NCI-H524 treated with DMSO at 0.1 percent for 48 hours (cell line): ENCODE results near the gene BAZ1A.
"Not testable (repeated sequence)": the region's sequence is repeated elsewhere in the genome, so short reads cannot be mapped to it uniquely, and the experiment has no call there.

Source experiments
- DNase-seq: peaks from one replicate; lab custom pipeline; 2025; lab: John Stamatoyannopoulos, UW

The BAZ1A gene

GRCh38 chr14:34857689-34858449 is 17.3 kb downstream of the BAZ1A start:
- no peak for DNase-seq

- DNase-seq = no peak
These were observed 22.1 kb downstream of the BAZ1A start for GRCh38 chr14:34853041-34853440.

GRCh38 chr14:34851395-34851794 is 23.8 kb downstream of the BAZ1A start:
- DNase-seq = no peak

DNA sequence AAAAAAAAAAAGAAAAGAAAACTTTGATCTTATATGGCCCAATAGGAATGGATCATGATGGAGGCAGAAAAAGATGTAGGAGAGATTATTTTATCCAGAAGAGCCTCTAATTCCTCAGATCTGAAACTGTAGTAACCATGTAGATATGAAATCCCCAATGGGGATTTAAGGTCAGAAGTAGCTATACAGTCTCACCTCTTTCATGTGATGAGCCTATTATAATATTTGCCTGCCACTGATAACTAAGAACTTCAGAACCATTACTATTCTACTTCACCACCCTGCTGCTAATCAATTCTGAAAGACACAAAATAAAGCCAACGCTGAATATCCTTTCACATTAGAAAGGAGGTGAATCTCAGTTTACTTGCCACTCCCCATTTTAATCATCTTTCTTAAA is 29.3 kb downstream of the BAZ1A start:
- no peak for DNase-seq

DNA sequence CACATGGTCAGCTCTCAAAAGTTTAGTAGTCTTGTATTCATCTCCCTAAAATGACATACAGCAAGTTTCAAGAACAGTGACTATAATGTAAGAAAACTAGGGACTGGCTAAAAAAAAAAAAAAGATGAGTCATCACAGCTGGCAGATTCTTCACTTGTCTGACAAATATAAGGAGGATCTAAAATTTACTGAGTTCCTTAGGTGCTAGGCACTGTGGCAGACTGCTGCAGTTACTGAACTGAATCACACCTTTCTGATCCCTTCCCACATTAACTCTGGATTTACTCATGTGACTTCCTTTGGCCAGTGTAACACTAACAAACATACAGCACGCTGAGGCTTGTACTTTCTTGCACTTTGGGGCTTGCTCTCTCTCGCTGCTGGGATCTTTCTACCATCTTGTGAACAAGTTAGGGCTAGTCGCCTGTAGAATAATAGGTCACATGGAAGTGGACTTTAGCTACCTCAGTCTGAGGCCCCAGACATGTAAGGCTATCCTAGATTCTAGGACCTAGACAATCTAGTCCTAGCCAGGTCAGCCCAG is 32.1 kb downstream of the BAZ1A start:
- no peak for DNase-seq

DNA sequence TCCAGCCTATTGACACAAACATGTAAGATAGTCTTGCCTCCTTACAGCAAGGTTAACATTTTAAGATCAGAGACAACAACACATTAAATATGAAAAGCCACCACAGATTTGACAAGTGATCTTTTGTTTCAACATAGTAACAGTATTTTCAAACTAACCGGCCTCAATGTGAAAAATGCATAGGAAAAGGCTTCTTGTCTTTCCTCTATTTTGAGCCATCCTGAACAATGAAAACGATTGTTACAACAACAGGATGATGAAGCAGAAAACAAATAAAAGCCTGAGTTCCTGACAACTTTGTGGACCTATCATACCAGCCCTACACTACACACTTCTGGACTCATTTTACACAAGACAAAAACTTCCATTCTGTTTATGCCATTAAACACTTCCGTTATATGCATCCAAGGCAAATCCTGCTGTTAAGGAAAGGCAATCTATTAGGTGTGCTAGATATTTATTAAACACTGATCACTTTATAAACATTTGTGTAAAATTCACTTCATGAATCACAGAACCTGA is 37.3 kb downstream of the BAZ1A start:
- no peak for DNase-seq

DNA sequence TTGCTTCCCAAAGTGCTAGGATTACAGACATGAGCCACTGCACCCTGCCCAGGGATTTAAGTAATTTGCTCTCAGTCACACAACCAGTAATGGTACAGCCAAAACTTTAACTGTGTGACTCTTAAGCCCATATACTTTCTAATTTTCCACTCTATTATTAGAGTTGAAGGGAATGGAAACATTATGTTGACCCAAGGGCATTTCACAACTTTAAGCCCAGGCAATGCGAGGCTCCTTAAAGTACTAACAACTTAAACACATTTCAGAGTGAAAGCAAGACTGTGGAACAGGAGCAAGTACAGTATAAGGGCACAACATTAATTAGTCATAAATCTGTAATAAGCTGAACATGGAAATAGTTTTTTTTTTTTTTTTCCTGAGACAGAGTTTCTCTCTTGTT is 39.8 kb downstream of the BAZ1A start:
- DNase-seq = no peak

GRCh38 chr14:34833549-34834523 is 41.3 kb downstream of the BAZ1A start:
- no peak for DNase-seq

- no peak for DNase-seq
These were observed 48.5 kb downstream of the BAZ1A start for GRCh38 chr14:34826661-34827060.

GRCh38 chr14:34824826-34825225 is 50.3 kb downstream of the BAZ1A start:
- no peak for DNase-seq

DNA sequence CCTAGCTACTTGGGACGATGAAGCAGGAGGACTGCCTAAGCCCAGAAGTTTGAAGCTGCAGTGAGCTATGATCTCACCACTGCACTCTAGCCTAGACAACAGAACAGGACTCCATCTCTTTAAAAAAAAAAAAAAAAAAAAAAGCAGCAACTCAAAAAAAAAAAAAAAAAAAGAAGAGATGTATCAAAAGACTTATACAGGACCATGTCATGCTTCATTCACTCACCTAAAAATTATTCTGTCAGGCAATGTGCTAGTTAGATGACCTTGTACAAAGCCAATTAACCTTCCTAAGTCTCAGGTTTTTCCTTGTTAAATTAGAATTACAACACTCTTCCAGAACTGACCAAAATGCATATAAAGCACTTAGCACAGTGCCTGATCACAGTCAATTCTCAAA is 50.9 kb downstream of the BAZ1A start:
- DNase-seq = no peak

DNA sequence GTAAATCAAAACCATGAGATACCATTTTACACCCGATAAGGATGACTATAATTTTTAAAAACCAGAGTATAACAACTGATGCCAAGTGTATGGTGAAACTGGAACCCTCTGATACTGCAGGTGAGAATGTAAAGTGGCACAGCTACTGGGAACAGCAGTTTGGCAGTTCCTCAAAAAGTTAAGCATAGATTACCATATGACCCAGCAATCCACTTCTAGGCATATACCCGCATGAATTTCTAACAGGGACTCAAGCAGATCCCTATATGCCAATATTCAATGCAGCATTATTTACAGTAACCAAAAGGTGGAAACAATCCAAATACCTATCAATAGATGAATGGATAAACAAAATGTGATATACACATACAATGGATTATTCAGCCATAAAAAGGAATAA is 57.4 kb downstream of the BAZ1A start:
- DNase-seq = no peak

GRCh38 chr14:34810028-34810427 is 65.1 kb downstream of the BAZ1A start:
- no peak for DNase-seq

DNA sequence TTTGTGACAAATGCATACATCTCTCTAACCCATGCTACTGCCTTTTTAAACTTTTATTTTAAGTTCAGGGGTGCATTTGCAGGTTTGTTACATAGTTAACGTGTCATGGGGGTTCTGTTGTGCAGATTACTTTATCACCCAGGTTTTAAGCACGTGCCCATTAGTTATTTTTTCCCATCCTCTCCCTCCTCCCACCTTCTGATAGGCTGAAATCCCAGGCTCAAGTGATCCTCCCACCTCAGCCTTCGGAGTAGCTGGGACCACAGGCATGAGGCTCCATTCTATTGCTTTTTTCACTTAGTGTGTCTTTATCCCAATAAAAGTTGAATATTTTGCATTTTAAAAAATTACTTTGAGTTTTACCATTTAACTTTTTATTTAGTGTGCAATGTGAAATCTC is 68.9 kb downstream of the BAZ1A start:
- no peak for DNase-seq

DNA sequence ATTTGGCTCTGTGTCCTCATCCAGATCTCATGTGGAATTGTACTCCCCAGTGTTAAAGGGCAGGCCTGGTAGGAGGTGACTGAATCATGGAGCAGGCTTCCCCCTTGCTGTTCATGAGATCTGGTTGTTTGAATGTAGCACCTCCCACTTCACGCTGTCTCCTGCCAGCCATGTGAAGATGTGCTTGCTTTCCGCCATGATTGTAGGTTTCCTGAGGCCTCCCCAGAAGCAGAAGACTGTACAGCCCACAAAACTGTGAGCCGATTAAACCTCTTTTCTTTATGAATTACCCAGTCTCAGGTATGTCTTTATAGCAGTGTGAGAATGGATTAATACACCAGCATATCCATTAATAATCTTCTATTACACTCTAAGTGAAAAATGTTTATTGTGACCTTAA is 70.2 kb downstream of the BAZ1A start:
- DNase-seq = no peak

DNA sequence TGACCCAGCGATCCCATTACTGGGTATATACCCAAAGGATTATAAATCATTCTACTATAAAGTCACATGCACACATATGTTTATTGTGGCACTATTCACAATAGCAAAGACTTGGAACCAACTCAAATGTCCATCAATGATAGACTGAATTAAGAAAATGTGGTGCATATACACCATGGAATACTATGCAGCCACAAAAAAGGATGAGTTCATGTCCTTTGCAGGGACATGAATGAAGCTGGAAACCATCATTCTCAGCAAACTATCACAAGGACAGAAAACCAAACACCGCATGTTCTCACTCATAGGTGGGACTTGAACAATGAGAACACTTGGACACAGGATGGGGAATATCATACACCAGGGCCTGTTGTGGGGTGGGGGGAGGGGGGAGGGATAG is 76.3 kb downstream of the BAZ1A start:
- DNase-seq = not testable (repeated sequence)

GRCh38 chr14:34797747-34798583 is 77.2 kb downstream of the BAZ1A start:
- DNase-seq = no peak

GRCh38 chr14:34796902-34797301 is 78.3 kb downstream of the BAZ1A start:
- no peak for DNase-seq

- DNase-seq = no peak
These were observed 80.2 kb downstream of the BAZ1A start for GRCh38 chr14:34794941-34795340.

- no peak for DNase-seq
These were observed 80.9 kb downstream of the BAZ1A start for GRCh38 chr14:34794217-34794616.

GRCh38 chr14:34792598-34792997 is 82.6 kb downstream of the BAZ1A start:
- DNase-seq = no peak
